OCI-LY7 (cell line): ENCODE results near the gene STXBP6. TPM values are rescaled to one million over a fixed set of nuclear protein-coding genes. Genes with fewer than 3 reads are reported as not detected.

Experiments
- BruUV-seq: library from RNA; stranded (reverse); fragments of 400-500 nt; replicated peaks from 2 replicates; lab custom pipeline; 2021; lab: Mats Ljungman, UMichigan
- CTCF ChIA-PET: fragments of 300-600 bp; sonication (Branson Sonifier 250); formaldehyde crosslinking; loops from one replicate; lab custom pipeline; 2022; ENCODE audit warnings: antibody characterized with exemption; ENCODE audit not compliant: unreplicated experiment; lab: Charles Lee
- POLR2A ChIA-PET: fragments of 300-600 bp; sonication (Branson Sonifier 250); formaldehyde crosslinking; loops from one replicate; lab custom pipeline; 2022; ENCODE audit warnings: antibody characterized with exemption; lab: Charles Lee
- DNase-seq: peaks from one replicate; pipeline ENCODE4 v3.0.0-alpha.2; 2015; ENCODE audit warnings: low spot score
- H2AFZ ChIP-seq: fragments of 200-600 bp; sonication (generic), shearing (Covaris generic); 2 replicates; pipeline ENCODE4 v1.6.1; 2014; ENCODE audit warnings: mild to moderate bottlenecking, antibody characterized with exemption, low read length, moderate library complexity
- H3K27ac ChIP-seq: fragments of 200-600 bp; sonication (generic); 2 replicates; pipeline ENCODE4 v1.5.1; 2014; ENCODE audit warnings: mixed run types, low read depth, mild to moderate bottlenecking, moderate library complexity, low read length, inconsistent platforms; ENCODE audit not compliant: poor library complexity, severe bottlenecking
- H3K36me3 ChIP-seq: fragments of 200-600 bp; sonication (generic); 2 replicates; pipeline ENCODE4 v1.6.1; 2014; ENCODE audit warnings: mild to moderate bottlenecking, antibody characterized with exemption, low read length, moderate library complexity, mixed read lengths; ENCODE audit not compliant: insufficient read depth
- H3K4me1 ChIP-seq: fragments of 200-600 bp; sonication (generic); 2 replicates; pipeline ENCODE4 v1.5.1; 2014; ENCODE audit warnings: mild to moderate bottlenecking, low read length; ENCODE audit not compliant: insufficient read depth, poor library complexity, severe bottlenecking
- H3K4me2 ChIP-seq: fragments of 200-600 bp; sonication (generic); 2 replicates; pipeline ENCODE4 v1.6.1; 2014; ENCODE audit warnings: mild to moderate bottlenecking, low read length
- H3K4me3 ChIP-seq: fragments of 200-600 bp; sonication (generic); 2 replicates; pipeline ENCODE4 v1.5.1; 2014; ENCODE audit warnings: mild to moderate bottlenecking, low read depth, low read length; ENCODE audit not compliant: poor library complexity, severe bottlenecking
- H3K79me2 ChIP-seq: fragments of 200-600 bp; sonication (generic); 2 replicates; pipeline ENCODE4 v1.6.1; 2016; ENCODE audit warnings: low read depth, mild to moderate bottlenecking, low read length, moderate library complexity, mixed read lengths; ENCODE audit not compliant: insufficient read depth
- H3K9me2 ChIP-seq: fragments of 200-600 bp; sonication (generic); 2 replicates; pipeline ENCODE4 v1.6.1; 2016; ENCODE audit warnings: mild to moderate bottlenecking, low read length, mixed read lengths; ENCODE audit not compliant: insufficient read depth
- H3K9me3 ChIP-seq: fragments of 200-600 bp; sonication (generic); 2 replicates; pipeline ENCODE4 v1.6.1; 2014; ENCODE audit warnings: mild to moderate bottlenecking, mixed run types, low read length, mixed read lengths
- H4K20me1 ChIP-seq: fragments of 200-600 bp; sonication (generic); 2 replicates; pipeline ENCODE4 v1.6.1; 2014; ENCODE audit warnings: mild to moderate bottlenecking, antibody characterized with exemption, low read length, moderate library complexity, mixed read lengths; ENCODE audit not compliant: insufficient read depth
- CTCF ChIP-seq: fragments of 200-600 bp; sonication (generic); conservative IDR thresholded peaks from 2 replicates; pipeline ENCODE4 v1.5.1; 2014; ENCODE audit warnings: mild to moderate bottlenecking, antibody characterized with exemption, low read length, moderate library complexity, mixed read lengths
- EZH2phosphoT487 ChIP-seq: fragments of 200-600 bp; sonication (generic); IDR thresholded peaks from 2 replicates; pipeline ENCODE4 v1.6.1; 2018; ENCODE audit warnings: low read depth, borderline replicate concordance, mild to moderate bottlenecking, mixed run types, antibody characterized with exemption, low read length, moderate library complexity, mixed read lengths
- intact Hi-C: fragments of 100-400 bp; cut with micrococcal nuclease; formaldehyde crosslinking; loops from one replicate; pipeline ENCODE4 v1.10.0; 2022; ENCODE audit not compliant: unreplicated experiment
- total RNA-seq, 2 experiments: library from RNA; depleted of rRNA in 1 of 2; stranded (reverse); fragments of >200 nt in 1 of 2; shearing (Covaris generic) in 1 of 2; gene quantifications; 2 replicates each; pipeline ENCODE4 v1.2.3, GENCODE V29; 2014 to 2022

Gene STXBP6
- total RNA-seq, 2 experiments from 2014 or later, result 0.48 TPM; not detected in 1

- Histone ChIP-seq H3K79me2 (no peaks in the 10 kb centered on the region), H3K9me2 (no peaks in the 10 kb centered on the region), H3K4me1 (no peaks in the 10 kb centered on the region), H3K36me3 (no peaks in the 10 kb centered on the region), H2AFZ (no peak overlapping the region), H3K27ac (no peak overlapping the region), H3K4me3 (no peak overlapping the region), H4K20me1 (no peaks in the 10 kb centered on the region), H3K4me2 (no peak overlapping the region), H3K9me3 (no peaks in the 10 kb centered on the region)
- POLR2A ChIA-PET, result interaction anchor here (1.0 kb wide), 1 partner anchor 14 kb away, joined by 3 read pairs; no protein-coding TSS in a partner anchor
- CTCF ChIA-PET, result no interaction called here
- DNase-seq, result no peak
- TF ChIP-seq EZH2phosphoT487 (no peak), CTCF (no peak)
- BruUV-seq, result no TSS peak
- intact Hi-C loops, result no loop called here
Measured at GRCh38 chr14:24925771-24926374, 124.1 kb downstream of the STXBP6 start.

DNA sequence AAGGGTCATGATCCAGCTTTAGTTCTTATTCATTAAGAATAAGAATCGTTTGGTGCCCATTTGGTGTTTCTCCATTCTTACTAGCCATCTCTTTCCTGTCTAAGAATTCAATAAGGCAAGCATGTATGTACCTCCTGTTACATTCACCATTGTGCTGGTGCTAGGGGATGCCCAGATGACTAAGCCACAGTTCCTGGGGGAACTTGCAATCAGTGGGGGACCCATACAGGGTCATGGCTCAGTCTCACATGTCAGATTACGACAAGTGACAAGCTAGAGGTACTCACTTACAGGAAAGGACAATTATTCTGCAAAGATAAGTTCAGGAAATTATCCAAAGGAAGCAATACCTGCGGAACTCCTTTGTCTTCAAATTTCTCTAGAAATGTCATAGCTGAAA is 125.4 kb downstream of the STXBP6 start:
- H3K27ac ChIP-seq, result no peak overlapping the region
- H3K9me3 ChIP-seq, result no peaks in the 10 kb centered on the region
- ChIA-PET CTCF (no interaction called here), POLR2A (no interaction called here)
- DNase-seq, result no peak
- no peak overlapping the region for H2AFZ ChIP-seq
- no peaks in the 10 kb centered on the region for H3K4me1 ChIP-seq
- no peaks in the 10 kb centered on the region for H3K9me2 ChIP-seq
- no peaks in the 10 kb centered on the region for H3K79me2 ChIP-seq
- H3K4me3 ChIP-seq, result no peak overlapping the region
- H3K4me2 ChIP-seq, result no peak overlapping the region
- no peaks in the 10 kb centered on the region for H4K20me1 ChIP-seq
- no peaks in the 10 kb centered on the region for H3K36me3 ChIP-seq
- BruUV-seq, result no TSS peak
- intact Hi-C loops, result no loop called here
- TF ChIP-seq EZH2phosphoT487 (no peak), CTCF (no peak)

GRCh38 chr14:24921903-24922302 is 128.0 kb downstream of the STXBP6 start:
- no peak overlapping the region for H3K27ac ChIP-seq
- no peak for TF ChIP-seq EZH2phosphoT487
- no peak for TF ChIP-seq CTCF
- ChIA-PET POLR2A (interaction anchor here (1.2 kb wide), 1 partner anchor 10 kb away, joined by 6 read pairs; no protein-coding TSS in a partner anchor), CTCF (no interaction called here)
- intact Hi-C loops, result no loop called here
- no peak overlapping the region for H2AFZ ChIP-seq
- no peak overlapping the region for H3K4me3 ChIP-seq
- no peaks in the 10 kb centered on the region for H4K20me1 ChIP-seq
- no peaks in the 10 kb centered on the region for H3K9me2 ChIP-seq
- H3K4me1 ChIP-seq, result no peaks in the 10 kb centered on the region
- no peaks in the 10 kb centered on the region for H3K36me3 ChIP-seq
- H3K79me2 ChIP-seq, result no peaks in the 10 kb centered on the region
- H3K4me2 ChIP-seq, result no peak overlapping the region
- no peak for DNase-seq
- no peaks in the 10 kb centered on the region for H3K9me3 ChIP-seq
- no TSS peak for BruUV-seq
